Activated CD8-positive, alpha-beta T cell treated with anti-CD3 and anti-CD28 coated beads for 36 hours (primary cell): Measurements from ENCODE around the gene EOMES. TPM values are rescaled to one million over a fixed set of nuclear protein-coding genes. Genes with fewer than 3 reads are reported as not detected.

Experiments used
- ATAC-seq: fragments of 200-7000 bp; cut with Tn5 transposase; one replicate; pipeline ENCODE4 v1.10.0; 2021; ENCODE audit warnings: mild to moderate bottlenecking, moderate library complexity
- CTCF ChIA-PET: fragments of 350-600 bp; sonication (Branson Sonifier 250); formaldehyde crosslinking; loops from one replicate; lab custom pipeline; 2021; ENCODE audit warnings: antibody characterized with exemption; lab: Charles Lee
- POLR2A ChIA-PET: fragments of 350-600 bp; sonication (Branson Sonifier 250); formaldehyde crosslinking; loops from one replicate; lab custom pipeline; 2021; ENCODE audit warnings: antibody characterized with exemption; lab: Charles Lee
- DNase-seq: peaks from one replicate; pipeline ENCODE4 v3.0.0-alpha.2; 2020
- H3K27ac Mint-ChIP-seq: one replicate; pipeline ENCODE4 v1.8.0; 2021; ENCODE audit warnings: mild to moderate bottlenecking, mixed read lengths
- H3K27me3 Mint-ChIP-seq: one replicate; pipeline ENCODE4 v1.8.0; 2021; ENCODE audit warnings: mixed read lengths
- H3K36me3 Mint-ChIP-seq: one replicate; pipeline ENCODE4 v1.8.0; 2021; ENCODE audit warnings: low read depth, mixed read lengths
- H3K4me1 Mint-ChIP-seq: one replicate; pipeline ENCODE4 v1.8.0; 2021; ENCODE audit warnings: low read depth, mixed read lengths
- H3K4me3 Mint-ChIP-seq: one replicate; pipeline ENCODE4 v1.8.0; 2021; ENCODE audit warnings: mild to moderate bottlenecking, moderate library complexity, mixed read lengths
- H3K9me3 Mint-ChIP-seq: one replicate; pipeline ENCODE4 v1.8.0; 2021; ENCODE audit warnings: mixed read lengths
- intact Hi-C: fragments of 100-400 bp; cut with micrococcal nuclease; formaldehyde crosslinking; loops from one replicate; pipeline ENCODE4 v1.10.0; 2022
- total RNA-seq, 2 experiments: library from RNA; stranded (reverse); gene quantifications; one replicate each; pipeline ENCODE4 v1.2.3, GENCODE V29; 2021
- TF ChIP-seq, protein P1 (sequence below): fragments of 200-600 bp; IDR thresholded peaks from one replicate; pipeline ENCODE4 v1.8.0; 2022; ENCODE audit warnings: antibody characterized with exemption, mild to moderate bottlenecking

EOMES gene
- total RNA-seq, 2 experiments from 2014 or later, result 4.2 to 4.4 TPM

DNA sequence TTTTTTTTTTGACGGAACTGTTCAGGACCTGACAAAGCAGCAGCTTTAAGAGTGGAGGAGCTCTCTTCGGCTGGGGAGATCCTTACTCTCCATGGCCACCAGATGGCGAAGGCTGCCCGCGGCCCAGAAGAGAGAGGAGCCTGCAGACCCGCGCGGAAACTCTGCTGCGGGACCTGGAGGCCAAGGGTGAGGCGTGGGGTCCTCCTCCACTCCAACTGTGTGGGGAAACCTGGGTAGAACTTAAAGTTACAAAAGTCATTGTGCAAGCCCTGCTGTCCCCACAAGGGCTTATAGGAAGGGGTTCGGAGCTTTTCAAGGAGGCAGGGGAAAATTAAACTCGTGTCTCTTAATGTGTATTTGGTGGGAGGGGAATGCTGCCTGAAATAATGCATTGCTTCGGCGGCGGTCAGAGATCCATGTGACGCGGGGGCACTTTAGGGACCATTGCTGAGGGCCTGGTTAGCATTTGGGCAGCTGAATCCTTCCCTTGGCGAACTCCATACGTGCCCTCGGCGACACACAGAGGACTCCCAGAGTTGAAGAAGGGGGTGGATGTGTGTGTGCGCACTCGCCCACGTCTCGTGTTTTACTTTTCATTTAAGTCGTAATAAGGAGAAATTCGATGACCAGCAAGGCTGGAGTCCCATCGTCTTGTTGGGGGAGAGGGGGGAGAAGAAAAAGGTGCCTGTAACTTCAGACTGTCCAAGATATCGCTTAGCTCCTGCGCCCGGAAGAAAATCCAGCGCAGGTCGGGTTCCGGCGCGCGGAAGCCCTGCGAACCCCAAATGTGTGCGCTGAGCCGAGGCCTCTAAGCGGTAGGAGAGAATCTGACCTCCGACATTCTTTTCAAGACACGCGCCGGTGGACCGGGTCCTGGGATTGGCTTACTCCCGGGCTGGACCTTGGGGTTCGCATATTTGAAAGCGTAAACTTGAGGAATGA is 9.7 kb downstream of the EOMES start:
- DNase-seq, result peak; percentile 86
- H3K9me3 Mint-ChIP-seq, result no peaks in the 10 kb centered on the region
- ChIA-PET CTCF (interaction anchor here (0.6 to 3.1 kb wide), 50 partner anchors 10 to 1014 kb away, joined by 3 to 99 read pairs (median 4); partner anchors contain the start of genes AZI2 and EOMES), POLR2A (interaction anchor here (0.9 to 2.2 kb wide), 7 partner anchors 9 to 637 kb away, joined by 3 to 19 read pairs (median 4); partner anchors contain the start of genes AZI2, CMC1, EOMES and ZCWPW2)
- peaks cover 18% of the 10 kb centered on the region for H3K4me1 Mint-ChIP-seq
- peak overlapping the region; percentile 91 for H3K4me3 Mint-ChIP-seq
- H3K36me3 Mint-ChIP-seq, result no peaks in the 10 kb centered on the region
- H3K27ac Mint-ChIP-seq, result peak overlapping the region; percentile 92
- peaks cover 25% of the 10 kb centered on the region for H3K27me3 Mint-ChIP-seq
- intact Hi-C loops, result loop anchor here (1.0 to 2.0 kb wide), 2 partner anchors 574 to 616 kb away; no protein-coding TSS in a partner anchor
- TF ChIP-seq, protein P1, sequence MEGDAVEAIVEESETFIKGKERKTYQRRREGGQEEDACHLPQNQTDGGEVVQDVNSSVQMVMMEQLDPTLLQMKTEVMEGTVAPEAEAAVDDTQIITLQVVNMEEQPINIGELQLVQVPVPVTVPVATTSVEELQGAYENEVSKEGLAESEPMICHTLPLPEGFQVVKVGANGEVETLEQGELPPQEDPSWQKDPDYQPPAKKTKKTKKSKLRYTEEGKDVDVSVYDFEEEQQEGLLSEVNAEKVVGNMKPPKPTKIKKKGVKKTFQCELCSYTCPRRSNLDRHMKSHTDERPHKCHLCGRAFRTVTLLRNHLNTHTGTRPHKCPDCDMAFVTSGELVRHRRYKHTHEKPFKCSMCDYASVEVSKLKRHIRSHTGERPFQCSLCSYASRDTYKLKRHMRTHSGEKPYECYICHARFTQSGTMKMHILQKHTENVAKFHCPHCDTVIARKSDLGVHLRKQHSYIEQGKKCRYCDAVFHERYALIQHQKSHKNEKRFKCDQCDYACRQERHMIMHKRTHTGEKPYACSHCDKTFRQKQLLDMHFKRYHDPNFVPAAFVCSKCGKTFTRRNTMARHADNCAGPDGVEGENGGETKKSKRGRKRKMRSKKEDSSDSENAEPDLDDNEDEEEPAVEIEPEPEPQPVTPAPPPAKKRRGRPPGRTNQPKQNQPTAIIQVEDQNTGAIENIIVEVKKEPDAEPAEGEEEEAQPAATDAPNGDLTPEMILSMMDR, result peak; percentile 80
- ATAC-seq, result peak; percentile 91

DNA sequence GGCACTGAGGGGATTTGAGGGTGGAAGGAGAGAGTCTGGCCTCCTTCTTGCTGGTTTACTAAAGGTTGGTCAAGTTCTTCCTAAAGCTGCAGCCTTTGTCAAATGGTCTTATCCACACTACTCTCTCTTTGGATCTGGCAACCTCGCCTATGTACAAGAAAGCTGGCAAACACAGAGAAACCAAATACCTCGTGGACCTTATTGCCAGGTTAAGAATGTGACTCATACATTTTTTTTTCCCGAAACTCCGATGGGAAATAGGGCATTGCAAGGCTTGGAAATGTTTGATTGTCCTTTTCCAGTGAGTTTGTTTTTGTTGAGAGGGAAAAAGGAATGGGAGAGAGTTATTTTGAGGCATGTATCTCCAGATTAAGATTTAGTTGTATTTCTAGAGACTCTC is 13.9 kb downstream of the EOMES start:
- POLR2A ChIA-PET, result no interaction called here
- Mint-ChIP-seq H3K36me3 (no peaks in the 10 kb centered on the region), H3K27me3 (peaks cover 13% of the 10 kb centered on the region), H3K4me3 (no peak overlapping the region), H3K4me1 (no peaks in the 10 kb centered on the region), H3K27ac (no peak overlapping the region), H3K9me3 (no peaks in the 10 kb centered on the region)
- DNase-seq (no peak), ATAC-seq (no peak)
- TF ChIP-seq, protein P1, result no peak
- intact Hi-C loops, result no loop called here
- CTCF ChIA-PET, result interaction anchor here (0.6 to 1.7 kb wide), 5 partner anchors 8 to 186 kb away, joined by 3 to 11 read pairs (median 3); partner anchors contain the start of gene EOMES

DNA sequence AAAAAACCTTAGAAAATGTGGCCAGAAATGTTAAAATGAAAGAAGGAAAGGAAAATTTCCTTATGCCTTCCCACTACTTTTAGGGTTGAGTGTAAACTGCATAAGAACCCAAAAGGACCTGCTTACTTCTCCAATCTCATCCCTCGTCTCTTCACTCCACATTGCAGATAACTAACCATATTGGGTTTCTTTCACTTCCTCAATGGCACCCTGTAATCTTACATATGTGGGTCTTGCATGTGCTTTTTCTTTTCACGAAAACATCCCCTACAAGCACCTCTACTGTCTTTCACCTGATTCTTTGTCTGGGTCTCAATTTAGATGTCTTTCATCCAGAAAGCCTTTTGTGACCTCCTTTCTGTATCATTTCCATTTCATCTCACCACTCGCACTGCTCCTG is 23.1 kb downstream of the EOMES start:
- intact Hi-C loops, result no loop called here
- Mint-ChIP-seq H3K36me3 (no peaks in the 10 kb centered on the region), H3K4me3 (no peak overlapping the region), H3K27me3 (no peaks in the 10 kb centered on the region), H3K4me1 (no peaks in the 10 kb centered on the region), H3K27ac (no peak overlapping the region), H3K9me3 (peaks cover 6% of the 10 kb centered on the region)
- DNase-seq (no peak), ATAC-seq (no peak)
- ChIA-PET POLR2A (no interaction called here), CTCF (no interaction called here)
- TF ChIP-seq, protein P1, result no peak

DNA sequence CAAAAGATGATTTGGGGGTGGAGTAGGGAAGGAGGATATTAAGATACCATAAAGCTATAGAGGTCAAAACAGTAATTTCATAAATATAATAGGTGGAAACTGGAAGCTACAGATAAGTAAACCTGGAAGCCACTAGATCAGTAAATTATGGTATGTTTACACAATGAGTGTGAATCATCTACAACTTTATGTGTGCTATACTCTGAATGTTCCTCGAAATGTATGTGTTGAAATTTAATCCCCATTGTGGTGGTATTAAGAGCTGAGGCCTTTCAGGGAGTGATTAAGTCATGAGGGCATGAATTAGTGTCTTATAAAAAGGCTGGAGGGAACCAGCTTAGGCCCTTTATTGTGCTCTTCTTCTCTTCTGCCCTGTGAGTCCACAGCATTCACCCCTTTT is 25.2 kb downstream of the EOMES start:
- CTCF ChIA-PET, result interaction anchor here (1.1 to 2.8 kb wide), 2 partner anchors 15 to 16 kb away, joined by 3 to 8 read pairs; no protein-coding TSS in a partner anchor
- no peaks in the 10 kb centered on the region for H3K36me3 Mint-ChIP-seq
- peaks cover 6% of the 10 kb centered on the region for H3K9me3 Mint-ChIP-seq
- H3K4me3 Mint-ChIP-seq, result no peak overlapping the region
- H3K4me1 Mint-ChIP-seq, result no peaks in the 10 kb centered on the region
- ATAC-seq, result no peak
- intact Hi-C loops, result no loop called here
- POLR2A ChIA-PET, result no interaction called here
- TF ChIP-seq, protein P1, result no peak
- no peaks in the 10 kb centered on the region for H3K27me3 Mint-ChIP-seq
- DNase-seq, result no peak
- H3K27ac Mint-ChIP-seq, result no peak overlapping the region
